Activated CD8-positive, alpha-beta T cell treated with anti-CD3 and anti-CD28 coated beads, Interleukin-2, amount 10 ng/mL, durations not matched to agents 7 days and 5 days (primary cell): ENCODE data around the gene TUBGCP6. TPM values are rescaled to one million over a fixed set of nuclear protein-coding genes. Genes with fewer than 3 reads are reported as not detected.

ENCODE experiments used
- ATAC-seq: fragments of 150-1000 bp; cut with Tn5 transposase; one replicate; pipeline ENCODE4 v1.10.0; 2021; ENCODE audit warnings: moderate library complexity
- CTCF ChIA-PET: fragments of 350-600 bp; sonication (Branson Sonifier 250); formaldehyde crosslinking; loops from one replicate; lab custom pipeline; 2021; ENCODE audit warnings: antibody characterized with exemption; lab: Charles Lee
- POLR2A ChIA-PET: fragments of 350-600 bp; sonication (Branson Sonifier 250); formaldehyde crosslinking; loops from one replicate; lab custom pipeline; 2021; ENCODE audit warnings: antibody characterized with exemption; lab: Charles Lee
- DNase-seq: peaks from one replicate; pipeline ENCODE4 v3.0.0-alpha.2; 2020
- H3K27ac Mint-ChIP-seq: one replicate; pipeline ENCODE4 v1.8.0; 2021; ENCODE audit warnings: mild to moderate bottlenecking, mixed read lengths
- H3K27me3 Mint-ChIP-seq: one replicate; pipeline ENCODE4 v1.8.0; 2021; ENCODE audit warnings: low read depth, mixed read lengths
- H3K36me3 Mint-ChIP-seq: one replicate; pipeline ENCODE4 v1.8.0; 2021; ENCODE audit warnings: low read depth, mixed read lengths
- H3K4me1 Mint-ChIP-seq: one replicate; pipeline ENCODE4 v1.8.0; 2021; ENCODE audit warnings: low read depth, mixed read lengths
- H3K4me3 Mint-ChIP-seq: one replicate; pipeline ENCODE4 v1.8.0; 2021; ENCODE audit warnings: mild to moderate bottlenecking, mixed read lengths
- H3K9me3 Mint-ChIP-seq: one replicate; pipeline ENCODE4 v1.8.0; 2022; ENCODE audit warnings: mixed read lengths; ENCODE audit not compliant: insufficient read depth
- total RNA-seq, 2 experiments: library from RNA; stranded (reverse); gene quantifications; one replicate each; pipeline ENCODE4 v1.2.3, GENCODE V29; 2021

The TUBGCP6 gene
- total RNA-seq, 2 experiments from 2014 or later, result 53.2 to 58.1 TPM

- POLR2A ChIA-PET, result no interaction called here
- Mint-ChIP-seq H3K9me3 (no peaks in the 10 kb centered on the region), H3K27me3 (no peaks in the 10 kb centered on the region), H3K4me3 (no peak overlapping the region), H3K36me3 (peaks cover 5% of the 10 kb centered on the region), H3K27ac (no peak overlapping the region), H3K4me1 (no peaks in the 10 kb centered on the region)
- DNase-seq (no peak), ATAC-seq (no peak)
- CTCF ChIA-PET, result no interaction called here
These were observed 40.9 kb upstream of the TUBGCP6 start for GRCh38 chr22:50285568-50286229.

GRCh38 chr22:50284479-50284878 is 39.7 kb upstream of the TUBGCP6 start:
- H3K36me3 Mint-ChIP-seq, result peaks cover 7% of the 10 kb centered on the region
- H3K27me3 Mint-ChIP-seq, result no peaks in the 10 kb centered on the region
- no peak for DNase-seq
- POLR2A ChIA-PET, result no interaction called here
- no peaks in the 10 kb centered on the region for H3K4me1 Mint-ChIP-seq
- H3K27ac Mint-ChIP-seq, result no peak overlapping the region
- H3K9me3 Mint-ChIP-seq, result no peaks in the 10 kb centered on the region
- H3K4me3 Mint-ChIP-seq, result no peak overlapping the region
- CTCF ChIA-PET, result no interaction called here
- ATAC-seq, result no peak

GRCh38 chr22:50283821-50284220 is 39.0 kb upstream of the TUBGCP6 start:
- H3K4me1 Mint-ChIP-seq, result no peaks in the 10 kb centered on the region
- ATAC-seq (no peak), DNase-seq (no peak)
- no peak overlapping the region for H3K4me3 Mint-ChIP-seq
- no peaks in the 10 kb centered on the region for H3K9me3 Mint-ChIP-seq
- ChIA-PET CTCF (no interaction called here), POLR2A (no interaction called here)
- H3K27ac Mint-ChIP-seq, result no peak overlapping the region
- peaks cover 9% of the 10 kb centered on the region for H3K36me3 Mint-ChIP-seq
- no peaks in the 10 kb centered on the region for H3K27me3 Mint-ChIP-seq

- Mint-ChIP-seq H3K4me1 (no peaks in the 10 kb centered on the region), H3K4me3 (no peak overlapping the region), H3K9me3 (no peaks in the 10 kb centered on the region), H3K27me3 (no peaks in the 10 kb centered on the region), H3K36me3 (peaks cover 12% of the 10 kb centered on the region), H3K27ac (no peak overlapping the region)
- POLR2A ChIA-PET, result no interaction called here
- CTCF ChIA-PET, result no interaction called here
- ATAC-seq (no peak), DNase-seq (no peak)
These were observed 37.7 kb upstream of the TUBGCP6 start for GRCh38 chr22:50282361-50283155.

- ATAC-seq (no peak), DNase-seq (no peak)
- no peaks in the 10 kb centered on the region for H3K27me3 Mint-ChIP-seq
- no peak overlapping the region for H3K4me3 Mint-ChIP-seq
- POLR2A ChIA-PET, result no interaction called here
- CTCF ChIA-PET, result no interaction called here
- no peaks in the 10 kb centered on the region for H3K9me3 Mint-ChIP-seq
- H3K36me3 Mint-ChIP-seq, result peaks cover 15% of the 10 kb centered on the region
- H3K4me1 Mint-ChIP-seq, result no peaks in the 10 kb centered on the region
- no peak overlapping the region for H3K27ac Mint-ChIP-seq
These were observed 37.1 kb upstream of the TUBGCP6 start for GRCh38 chr22:50281957-50282356.

- Mint-ChIP-seq H3K4me1 (no peaks in the 10 kb centered on the region), H3K36me3 (peaks cover 18% of the 10 kb centered on the region), H3K27me3 (no peaks in the 10 kb centered on the region), H3K9me3 (no peaks in the 10 kb centered on the region), H3K27ac (no peak overlapping the region), H3K4me3 (no peak overlapping the region)
- POLR2A ChIA-PET, result no interaction called here
- ATAC-seq (no peak), DNase-seq (no peak)
- CTCF ChIA-PET, result no interaction called here
These were observed 36.5 kb upstream of the TUBGCP6 start for GRCh38 chr22:50281384-50281760.

GRCh38 chr22:50280708-50281383 is 36.0 kb upstream of the TUBGCP6 start:
- Mint-ChIP-seq H3K4me1 (no peaks in the 10 kb centered on the region), H3K27me3 (no peaks in the 10 kb centered on the region), H3K4me3 (no peak overlapping the region), H3K27ac (no peak overlapping the region), H3K36me3 (peaks cover 18% of the 10 kb centered on the region), H3K9me3 (no peaks in the 10 kb centered on the region)
- no peak for ATAC-seq
- ChIA-PET CTCF (no interaction called here), POLR2A (no interaction called here)
- DNase-seq, result no peak

GRCh38 chr22:50280022-50280707 is 35.3 kb upstream of the TUBGCP6 start:
- no peak for ATAC-seq
- POLR2A ChIA-PET, result no interaction called here
- no peak for DNase-seq
- no peak overlapping the region for H3K27ac Mint-ChIP-seq
- peaks cover 4% of the 10 kb centered on the region for H3K4me1 Mint-ChIP-seq
- H3K9me3 Mint-ChIP-seq, result no peaks in the 10 kb centered on the region
- H3K4me3 Mint-ChIP-seq, result no peak overlapping the region
- peaks cover 23% of the 10 kb centered on the region for H3K36me3 Mint-ChIP-seq
- CTCF ChIA-PET, result no interaction called here
- H3K27me3 Mint-ChIP-seq, result no peaks in the 10 kb centered on the region

GRCh38 chr22:50278956-50279619 is 34.3 kb upstream of the TUBGCP6 start:
- Mint-ChIP-seq H3K4me1 (peaks cover 4% of the 10 kb centered on the region), H3K36me3 (peaks cover 22% of the 10 kb centered on the region), H3K27ac (no peak overlapping the region), H3K9me3 (no peaks in the 10 kb centered on the region), H3K27me3 (no peaks in the 10 kb centered on the region), H3K4me3 (no peak overlapping the region)
- ATAC-seq (no peak), DNase-seq (no peak)
- ChIA-PET POLR2A (no interaction called here), CTCF (no interaction called here)

GRCh38 chr22:50278461-50278860 is 33.6 kb upstream of the TUBGCP6 start:
- DNase-seq, result no peak
- Mint-ChIP-seq H3K4me3 (no peak overlapping the region), H3K9me3 (no peaks in the 10 kb centered on the region), H3K4me1 (peaks cover 4% of the 10 kb centered on the region), H3K27ac (no peak overlapping the region), H3K27me3 (no peaks in the 10 kb centered on the region), H3K36me3 (peaks cover 22% of the 10 kb centered on the region)
- POLR2A ChIA-PET, result no interaction called here
- ATAC-seq, result no peak
- CTCF ChIA-PET, result no interaction called here

GRCh38 chr22:50277761-50278160 is 32.9 kb upstream of the TUBGCP6 start:
- peaks cover 22% of the 10 kb centered on the region for H3K36me3 Mint-ChIP-seq
- H3K27ac Mint-ChIP-seq, result no peak overlapping the region
- H3K27me3 Mint-ChIP-seq, result peaks cover 3% of the 10 kb centered on the region
- no peak for ATAC-seq
- no peak overlapping the region for H3K4me3 Mint-ChIP-seq
- ChIA-PET CTCF (no interaction called here), POLR2A (no interaction called here)
- H3K9me3 Mint-ChIP-seq, result no peaks in the 10 kb centered on the region
- no peak for DNase-seq
- H3K4me1 Mint-ChIP-seq, result peaks cover 4% of the 10 kb centered on the region
